GM04503 (cell line): ENCODE data around the gene TBC1D16.
"Not testable (repeated sequence)": the region's sequence is repeated elsewhere in the genome, so short reads cannot be mapped to it uniquely, and the experiment has no call there.

Experiments
- DNase-seq: peaks from one replicate; pipeline ENCODE4 v3.0.0-alpha.2; 2012; ENCODE audit warnings: low read depth

TBC1D16 gene

DNA sequence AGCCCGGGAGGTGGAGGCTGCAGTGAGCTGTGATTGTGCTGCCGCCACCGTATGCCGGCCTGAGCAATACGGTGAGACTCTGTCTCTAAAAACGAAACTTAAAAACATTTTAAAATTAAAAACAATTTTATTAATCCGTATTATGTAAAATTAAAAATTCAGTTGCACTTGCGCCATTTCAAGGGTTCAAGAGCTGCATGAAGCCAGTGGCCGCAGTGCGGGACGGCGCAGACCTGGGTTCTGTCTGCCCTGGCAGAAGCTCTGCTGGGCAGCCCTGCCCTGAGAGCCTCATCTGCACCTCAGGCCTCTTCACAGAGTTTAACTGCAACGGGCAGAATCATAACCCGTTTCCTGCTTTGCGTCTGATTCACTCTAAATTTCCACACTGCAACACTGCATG, 31.7 kb downstream of the TBC1D16 start:
- DNase-seq = no peak

DNA sequence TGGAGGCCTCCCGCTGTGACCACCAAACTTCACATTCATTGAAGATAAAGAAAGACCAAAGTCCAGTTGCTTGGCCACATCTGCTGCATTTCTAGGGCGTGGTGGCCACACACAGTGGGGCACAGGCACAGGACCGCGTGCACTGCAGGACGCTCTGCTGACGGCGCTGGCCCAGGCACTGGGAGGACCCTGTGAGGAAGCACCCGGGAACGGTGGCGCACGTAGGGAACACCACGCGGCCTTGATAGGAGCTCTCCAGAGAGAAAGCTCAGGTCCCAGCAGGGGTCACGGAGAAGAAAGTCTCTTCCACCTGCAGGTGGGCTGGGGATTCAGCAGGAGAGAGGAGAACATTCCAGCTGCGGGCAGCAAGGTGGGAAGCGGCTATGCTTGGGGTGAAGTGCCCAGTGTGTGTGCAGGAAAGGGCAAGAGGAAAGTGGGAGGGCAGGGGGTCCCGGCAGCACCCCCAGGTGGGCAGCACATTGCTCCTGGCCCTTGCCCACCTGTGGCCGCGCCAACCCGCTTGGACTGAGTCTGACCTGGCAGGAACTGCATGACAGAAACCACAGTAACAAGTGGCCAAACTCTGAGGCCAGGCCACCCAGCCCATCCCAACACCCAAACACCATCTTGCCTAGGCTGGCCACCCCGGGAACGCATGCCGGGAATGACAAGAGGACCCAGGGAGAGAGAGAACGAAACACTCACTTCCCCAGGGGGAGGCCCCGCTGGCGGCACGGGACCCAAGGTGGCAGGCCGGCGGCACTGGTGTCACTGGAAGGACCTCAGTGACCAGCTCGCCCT, 32.8 kb downstream of the TBC1D16 start:
- DNase-seq = no peak

DNA sequence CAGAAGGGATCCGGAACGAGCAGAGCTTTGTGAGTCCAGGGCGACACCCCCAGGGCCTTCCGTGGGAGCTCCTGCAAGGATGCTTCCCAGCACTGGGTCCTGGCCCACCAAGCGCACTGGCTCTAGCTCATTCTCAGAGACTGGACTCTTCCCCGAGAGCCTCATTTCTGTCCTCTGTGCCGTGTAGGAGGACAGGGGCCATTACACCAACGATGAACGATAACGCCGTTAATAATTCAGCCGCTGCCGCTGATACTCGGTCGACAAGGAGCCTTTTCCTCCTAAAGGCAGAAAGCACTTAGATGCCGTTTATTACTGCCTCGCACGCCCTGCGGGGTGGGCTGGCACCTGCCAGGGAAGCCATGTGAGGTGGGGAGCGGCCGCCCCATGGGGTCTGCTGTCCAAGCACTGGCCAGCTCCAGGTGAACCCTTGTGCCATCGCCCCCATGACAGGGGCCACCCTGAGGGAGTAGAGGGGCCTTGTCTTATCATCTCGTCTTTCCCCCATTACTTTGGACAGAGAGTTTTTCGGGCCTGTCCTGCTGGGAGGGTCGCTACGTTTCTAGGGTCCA, 33.5 kb downstream of the TBC1D16 start:
- DNase-seq = no peak

DNA sequence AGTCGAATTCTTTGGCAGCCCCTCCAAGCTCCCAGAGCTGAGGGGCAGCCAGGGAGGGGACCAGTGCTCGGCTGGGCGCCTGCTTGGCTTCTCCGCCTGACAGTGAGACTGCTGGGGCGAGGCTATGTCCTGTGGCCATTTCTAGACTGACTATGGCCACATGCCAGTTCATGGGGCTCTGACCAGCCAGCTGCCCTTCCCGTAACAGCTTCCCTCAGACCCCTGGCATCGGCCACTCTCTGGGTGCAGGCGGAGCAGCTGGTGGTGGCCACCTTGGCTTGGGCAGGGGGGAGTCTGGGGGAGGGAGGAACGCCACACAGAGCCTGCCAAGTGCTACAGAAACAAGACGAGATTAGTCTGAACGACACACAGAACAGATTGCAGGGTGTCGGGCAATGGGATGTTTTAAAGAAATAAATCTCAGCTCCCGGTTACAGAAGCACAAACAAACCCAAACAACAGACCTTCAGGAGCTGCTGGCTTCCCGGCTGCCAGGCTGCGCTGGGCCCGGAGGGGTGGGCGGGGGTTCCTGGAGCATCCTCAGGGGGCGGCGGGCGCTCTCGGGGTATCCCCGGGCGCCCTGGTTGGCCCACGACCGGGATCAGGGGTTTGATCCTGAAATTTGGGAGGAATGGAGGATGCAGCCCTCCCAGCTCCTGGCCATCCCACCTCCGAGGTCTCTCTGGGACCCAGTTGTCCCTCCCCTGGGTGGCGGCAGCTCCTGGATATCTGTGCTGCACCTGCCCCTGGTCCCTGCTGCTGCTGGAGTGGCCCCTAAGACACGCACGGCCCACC, 34.5 kb downstream of the TBC1D16 start:
- no peak for DNase-seq

DNA sequence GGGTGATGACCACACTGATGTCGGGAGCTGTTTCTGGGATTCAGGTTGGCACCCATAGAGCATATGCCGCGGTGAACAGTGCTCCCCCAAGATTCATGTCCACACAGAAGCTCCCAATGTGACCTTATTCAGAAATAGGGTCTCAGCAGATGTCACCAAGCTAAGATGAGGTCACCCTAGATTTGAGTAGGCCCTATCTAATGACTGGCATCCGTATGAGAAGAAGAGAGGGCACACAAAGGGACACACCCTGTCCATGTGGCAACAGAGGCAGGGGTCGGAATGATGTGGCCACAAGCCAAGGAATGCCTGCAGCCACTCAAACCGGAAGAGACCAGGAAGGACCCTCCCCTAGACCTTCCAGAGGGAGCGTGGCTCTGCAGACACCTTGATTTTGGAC, 35.5 kb downstream of the TBC1D16 start:
- no peak for DNase-seq

DNA sequence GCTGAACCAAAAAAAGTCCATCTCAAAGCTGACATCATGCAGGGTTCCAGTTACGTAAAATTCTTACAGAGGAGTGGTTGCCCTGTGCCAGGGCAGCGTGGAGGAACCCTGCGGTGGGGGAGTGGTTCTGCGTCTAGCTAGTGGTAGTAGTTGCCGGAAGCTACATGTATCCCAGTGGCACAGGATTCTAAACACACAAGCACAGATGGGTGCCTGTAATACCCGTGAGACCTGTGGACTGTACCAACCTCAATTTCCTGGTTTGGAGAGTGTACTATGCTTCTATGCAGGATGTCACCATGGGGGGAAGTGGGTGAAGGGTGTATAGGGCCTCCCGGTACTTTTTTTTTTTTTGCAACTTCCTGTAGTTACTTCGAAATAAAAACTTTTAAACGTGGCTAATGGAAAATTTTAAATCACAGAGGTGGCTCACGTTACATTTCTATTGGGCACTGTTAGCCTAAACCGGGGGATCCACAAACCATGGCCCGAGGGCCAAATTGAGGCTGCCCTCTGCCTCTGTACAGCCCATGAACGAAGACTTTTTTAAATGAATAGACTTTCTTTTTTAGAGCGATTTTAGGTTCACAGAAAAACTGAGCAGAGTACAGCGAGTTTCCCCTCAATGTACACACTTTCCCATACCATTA, 38.5 kb downstream of the TBC1D16 start:
- no peak for DNase-seq

DNA sequence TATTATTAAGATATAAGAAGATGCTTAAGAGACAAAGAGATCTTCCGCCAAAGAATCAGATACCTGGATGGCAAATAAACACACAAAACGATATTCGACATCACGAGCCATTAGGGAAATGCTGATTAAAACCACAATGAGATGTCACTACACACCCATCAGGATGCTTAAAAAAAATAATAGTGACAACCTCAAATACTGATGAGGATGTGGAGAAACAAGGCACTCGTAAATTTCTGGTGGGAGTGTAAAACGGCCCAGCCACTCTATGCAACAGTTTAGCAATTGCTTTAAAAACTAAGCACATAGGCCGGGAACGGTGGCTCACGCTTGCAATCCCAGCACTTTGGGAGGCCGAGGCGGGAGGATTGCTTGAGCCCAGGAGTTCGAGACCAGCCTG, 39.4 kb downstream of the TBC1D16 start:
- DNase-seq = no peak

DNA sequence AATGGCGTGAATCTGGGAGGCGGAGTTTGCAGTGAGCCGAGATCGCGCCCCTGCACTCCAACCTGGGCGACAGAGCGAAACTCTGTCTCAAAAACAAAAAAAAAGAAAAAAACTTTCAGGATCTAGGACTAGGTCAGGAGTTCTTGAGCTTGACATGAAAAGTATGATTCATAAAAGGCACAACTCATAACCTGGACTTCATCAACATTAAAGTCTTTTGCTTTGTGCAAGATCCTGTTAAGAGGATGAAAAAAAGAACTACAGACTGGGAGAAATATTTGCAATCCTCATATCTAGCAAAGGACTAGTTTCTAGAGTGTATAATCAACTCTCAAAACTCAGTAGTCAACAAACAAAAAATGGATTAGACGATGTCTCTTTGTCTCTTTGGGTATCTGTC, 40.0 kb downstream of the TBC1D16 start:
- DNase-seq = no peak

DNA sequence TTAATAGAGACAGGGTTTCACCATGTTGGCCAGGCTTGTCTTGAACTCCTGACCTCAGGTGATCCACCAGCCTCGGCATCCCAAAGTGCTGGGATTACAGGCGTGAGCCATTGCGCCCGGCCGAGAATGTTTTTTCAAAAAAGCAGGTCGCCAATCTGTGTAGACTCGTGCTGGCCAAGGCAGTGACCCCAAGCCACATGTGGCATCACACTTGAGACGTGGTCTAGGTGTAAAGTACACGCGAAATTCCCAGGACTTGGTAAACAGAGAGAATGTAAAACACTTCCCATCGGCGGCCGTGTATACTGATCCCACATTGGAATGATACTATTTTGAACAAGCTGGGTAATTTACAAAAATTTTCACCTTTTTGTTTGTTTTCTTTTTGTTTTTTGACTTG, 41.1 kb downstream of the TBC1D16 start:
- no peak for DNase-seq

DNA sequence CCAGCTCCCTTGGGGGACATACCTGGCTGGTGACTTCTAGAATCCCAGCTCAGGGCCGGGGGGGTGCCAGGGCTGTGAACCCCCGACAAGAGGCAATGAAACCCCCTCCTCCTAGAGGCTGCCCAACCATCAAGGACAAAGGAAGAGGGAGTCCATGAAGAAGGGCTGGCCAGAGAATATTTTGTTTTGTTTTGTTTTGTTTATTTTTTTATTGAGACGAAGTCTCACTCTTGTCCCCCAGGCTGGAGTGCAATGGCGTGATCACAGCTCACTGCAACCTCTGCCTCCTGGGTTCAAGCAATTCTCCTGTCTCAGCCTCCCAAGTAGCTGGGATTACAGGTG, 41.5 kb downstream of the TBC1D16 start:
- DNase-seq = not testable (repeated sequence)

DNA sequence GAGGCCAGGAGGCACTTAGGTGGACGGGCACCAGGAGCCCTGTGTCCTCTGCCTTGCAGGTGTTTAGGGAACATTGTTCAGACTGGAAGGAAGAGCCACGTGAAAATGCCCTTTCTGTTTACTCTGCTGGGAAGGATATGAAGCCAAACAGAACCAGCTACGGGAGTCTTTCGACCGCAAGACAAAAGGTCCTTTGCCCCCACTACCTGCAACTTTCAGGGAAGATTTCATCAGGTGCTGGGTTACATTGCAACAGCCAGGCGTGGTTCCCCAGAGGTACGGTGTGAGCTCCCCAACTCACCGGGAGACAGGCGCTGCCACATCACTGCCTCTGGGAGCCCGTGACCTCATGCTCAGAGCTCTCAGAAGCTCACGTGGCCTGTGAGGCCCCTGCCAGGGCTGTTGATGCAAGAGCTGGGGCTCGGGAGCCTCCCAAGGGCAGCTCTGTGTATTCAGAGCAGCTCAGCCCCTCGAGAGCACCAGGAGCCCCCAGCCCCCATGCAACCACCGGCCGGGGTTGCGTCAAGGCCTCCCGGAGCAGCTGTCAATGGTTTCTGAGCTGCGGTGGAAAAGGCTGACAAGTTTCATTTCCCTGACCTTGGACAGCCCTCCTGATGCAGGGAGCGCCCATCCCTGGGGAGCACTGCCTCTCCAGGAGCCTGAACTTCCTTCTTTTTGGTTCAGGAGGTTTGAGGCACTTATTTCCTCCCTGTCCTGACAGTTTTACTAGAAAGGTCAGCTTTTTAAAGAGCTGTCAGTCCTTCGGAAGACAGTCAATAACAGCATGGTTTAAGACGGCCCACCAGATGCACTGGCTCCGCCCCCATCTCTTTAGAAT, 42.1 kb downstream of the TBC1D16 start:
- DNase-seq = no peak

DNA sequence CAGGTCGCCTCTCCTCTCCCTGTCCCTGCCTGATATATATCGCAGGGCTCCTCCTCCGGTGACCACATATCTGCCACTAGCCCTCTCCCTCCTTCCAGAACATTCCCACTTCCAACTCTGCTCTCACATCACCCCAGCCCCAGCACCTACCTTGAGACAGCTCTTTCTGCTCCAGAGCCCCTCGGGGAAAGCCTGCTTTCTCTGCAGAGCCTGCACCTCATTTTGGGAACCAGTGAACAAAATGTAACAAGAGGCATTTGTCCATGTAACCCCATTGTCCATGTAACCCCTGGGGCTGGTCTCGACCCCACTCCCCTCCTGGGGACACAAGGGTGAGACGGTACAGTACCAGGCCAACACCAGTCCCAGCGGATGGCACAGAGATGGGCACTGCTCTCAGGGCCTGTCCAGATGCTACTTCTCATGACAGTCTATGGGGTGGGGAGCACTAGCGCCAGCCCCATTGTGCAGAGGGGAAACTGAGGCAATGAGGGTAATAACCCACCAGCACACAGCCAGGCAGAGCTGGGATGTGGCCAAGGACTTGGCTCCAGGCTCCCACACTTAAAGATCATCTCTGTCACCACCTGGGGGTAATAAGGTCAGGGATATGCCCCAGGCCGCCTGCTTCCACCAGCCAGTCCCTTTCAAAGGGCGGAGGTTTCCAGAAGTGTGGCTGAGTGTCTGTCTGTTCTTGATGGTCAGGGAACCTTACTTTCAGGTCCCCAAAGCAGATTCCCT, 42.9 kb downstream of the TBC1D16 start:
- no peak for DNase-seq

DNA sequence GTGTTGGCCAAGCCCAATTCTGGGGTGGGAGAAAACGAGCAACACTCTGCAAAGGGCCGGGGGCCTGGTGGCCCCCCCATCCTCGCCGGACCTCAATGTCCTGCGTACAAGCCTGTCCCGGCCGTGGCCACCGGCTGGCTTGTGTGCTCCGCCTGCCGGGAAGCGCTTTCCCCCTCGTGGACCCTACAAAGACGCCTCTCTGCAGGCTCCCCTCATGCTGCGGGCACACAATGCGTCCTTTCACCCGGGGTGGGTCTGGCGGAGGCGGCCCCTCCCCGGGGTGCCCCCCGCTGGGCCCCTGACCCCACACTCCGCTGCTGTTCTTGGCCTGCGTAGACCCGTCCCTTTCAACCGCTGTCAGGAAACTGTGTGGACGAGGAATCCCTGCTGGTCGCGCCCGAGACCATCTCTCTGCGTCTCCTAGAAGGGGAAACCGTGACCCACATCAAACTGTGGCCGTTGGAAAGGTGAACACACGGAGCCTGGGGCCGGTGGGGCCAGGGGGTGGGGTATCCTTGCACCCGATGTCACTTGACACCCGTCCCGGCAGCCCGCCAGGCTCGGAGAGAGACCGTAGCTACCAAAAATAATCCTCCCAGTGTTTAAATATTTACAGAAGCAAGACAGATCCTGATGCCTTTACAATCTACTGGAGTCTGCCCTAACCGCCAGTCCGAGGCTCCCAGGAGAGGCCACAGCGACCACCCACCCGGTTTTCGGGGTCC, 43.6 kb downstream of the TBC1D16 start:
- DNase-seq = no peak

DNA sequence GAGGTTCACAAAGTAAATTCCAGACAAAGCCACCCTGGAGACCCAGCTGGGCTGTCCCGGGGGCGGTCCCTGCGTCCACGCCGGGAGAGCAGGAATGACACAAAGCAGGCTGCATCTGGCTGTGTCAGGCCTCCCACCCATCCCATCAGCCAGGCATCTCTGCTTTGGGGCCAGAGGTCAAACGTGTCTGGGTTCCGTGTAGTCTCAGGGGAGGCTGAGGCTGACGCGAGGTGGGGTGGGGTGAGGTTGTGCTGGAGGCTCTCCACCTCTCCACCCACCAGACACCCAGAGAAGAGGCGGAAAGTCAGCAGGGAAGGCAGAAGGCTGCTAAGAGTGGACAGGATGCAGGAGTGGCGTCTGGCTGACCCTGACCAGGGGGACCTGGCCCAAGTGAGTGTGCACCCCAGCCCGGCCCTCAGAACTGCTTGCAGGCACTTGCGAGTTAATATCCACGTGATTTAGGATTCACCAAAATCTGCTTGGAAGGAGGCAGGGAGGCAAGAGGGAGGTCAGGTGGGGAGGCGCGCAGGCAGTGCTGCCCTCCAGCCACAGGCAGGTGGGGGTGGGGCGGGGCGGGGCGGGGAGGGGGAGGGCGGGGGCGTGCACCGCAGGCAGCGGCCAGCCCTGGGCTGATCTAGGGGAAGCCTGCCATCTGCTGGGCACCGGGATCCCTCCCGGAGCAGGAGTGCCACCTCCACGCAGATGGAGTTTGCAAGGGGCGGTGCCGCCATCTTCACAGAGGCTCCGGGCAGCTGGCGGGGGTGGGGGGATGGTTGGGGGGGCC, 44.3 kb downstream of the TBC1D16 start:
- no peak for DNase-seq

DNA sequence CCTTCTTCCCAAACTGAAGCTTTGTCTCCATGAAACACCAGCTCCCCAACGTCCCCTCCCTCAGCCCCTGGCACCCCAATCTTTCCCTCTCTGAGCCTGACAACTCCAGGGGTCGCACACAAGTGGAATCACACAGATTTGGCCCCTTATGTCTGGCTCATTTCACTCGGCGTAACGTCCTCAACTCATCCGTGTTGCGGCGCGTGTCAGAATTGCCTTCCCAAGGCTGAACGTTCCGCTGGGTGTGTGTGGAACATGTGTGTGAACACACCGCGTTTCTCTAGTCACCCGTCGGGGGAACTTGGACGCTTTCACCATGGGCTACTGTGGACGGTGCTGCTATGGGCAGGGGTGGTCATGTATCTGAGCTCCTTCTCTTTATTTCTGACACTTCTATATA, 45.0 kb downstream of the TBC1D16 start:
- no peak for DNase-seq

DNA sequence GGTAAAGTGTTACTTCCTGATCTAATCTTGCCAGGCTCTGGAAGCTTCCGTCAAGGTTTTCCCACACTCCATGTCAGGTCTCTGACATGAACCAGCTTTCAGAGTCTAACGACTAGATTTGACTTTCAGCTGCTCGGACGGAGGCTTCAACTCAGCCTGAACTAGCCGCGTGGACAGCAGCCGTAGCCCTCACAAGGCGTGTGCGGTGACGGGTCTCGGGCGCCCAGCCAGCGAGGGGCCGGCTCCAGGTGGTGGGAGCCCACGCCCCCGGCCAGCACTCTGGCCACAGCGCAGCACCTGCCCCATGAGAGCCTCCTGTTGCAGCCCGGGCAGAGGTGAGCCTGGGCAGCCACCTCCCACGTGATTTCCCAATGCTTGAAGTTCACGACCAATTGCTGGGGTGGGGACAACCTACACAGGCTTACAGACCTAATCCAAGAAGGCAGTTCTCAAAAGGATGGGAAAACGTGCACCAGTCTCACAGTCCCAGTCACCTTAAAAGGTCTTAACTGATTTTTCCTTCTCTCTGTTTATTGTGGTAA, 45.5 kb downstream of the TBC1D16 start:
- no peak for DNase-seq

DNA sequence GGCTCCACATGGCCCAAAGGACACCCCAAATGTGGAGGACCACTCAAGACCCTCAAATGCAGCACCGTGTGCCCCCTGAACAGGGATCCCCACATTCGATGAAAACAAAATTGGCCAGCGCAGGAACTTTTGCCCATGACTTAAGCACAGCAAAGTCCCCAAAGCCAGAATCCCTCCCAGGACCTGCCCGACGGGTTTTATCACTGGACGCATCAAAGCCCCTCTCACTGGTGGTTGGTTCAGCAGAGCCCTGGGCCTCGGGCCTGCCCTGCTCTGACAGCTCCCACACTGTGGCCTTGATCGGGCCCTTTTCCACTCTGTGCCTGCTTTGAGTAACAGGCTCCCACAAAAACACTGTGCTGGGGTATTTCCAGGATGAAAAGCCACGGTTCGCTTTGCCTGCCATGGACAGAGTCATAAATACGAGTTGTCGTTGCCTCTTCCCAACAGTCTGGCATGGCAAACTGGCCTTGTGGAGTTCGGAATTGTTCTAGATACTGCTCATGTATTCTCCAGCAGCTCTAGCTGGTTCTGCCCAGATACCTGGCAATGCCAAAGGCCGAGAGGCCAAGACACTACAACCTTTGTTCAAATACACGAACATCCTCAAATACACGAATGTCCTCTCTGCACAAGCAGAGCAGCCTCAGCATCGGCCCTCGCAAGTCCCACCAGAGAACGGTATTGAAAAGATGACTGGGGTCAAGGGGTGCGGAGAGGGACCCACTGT, 46.4 kb downstream of the TBC1D16 start:
- DNase-seq = no peak

DNA sequence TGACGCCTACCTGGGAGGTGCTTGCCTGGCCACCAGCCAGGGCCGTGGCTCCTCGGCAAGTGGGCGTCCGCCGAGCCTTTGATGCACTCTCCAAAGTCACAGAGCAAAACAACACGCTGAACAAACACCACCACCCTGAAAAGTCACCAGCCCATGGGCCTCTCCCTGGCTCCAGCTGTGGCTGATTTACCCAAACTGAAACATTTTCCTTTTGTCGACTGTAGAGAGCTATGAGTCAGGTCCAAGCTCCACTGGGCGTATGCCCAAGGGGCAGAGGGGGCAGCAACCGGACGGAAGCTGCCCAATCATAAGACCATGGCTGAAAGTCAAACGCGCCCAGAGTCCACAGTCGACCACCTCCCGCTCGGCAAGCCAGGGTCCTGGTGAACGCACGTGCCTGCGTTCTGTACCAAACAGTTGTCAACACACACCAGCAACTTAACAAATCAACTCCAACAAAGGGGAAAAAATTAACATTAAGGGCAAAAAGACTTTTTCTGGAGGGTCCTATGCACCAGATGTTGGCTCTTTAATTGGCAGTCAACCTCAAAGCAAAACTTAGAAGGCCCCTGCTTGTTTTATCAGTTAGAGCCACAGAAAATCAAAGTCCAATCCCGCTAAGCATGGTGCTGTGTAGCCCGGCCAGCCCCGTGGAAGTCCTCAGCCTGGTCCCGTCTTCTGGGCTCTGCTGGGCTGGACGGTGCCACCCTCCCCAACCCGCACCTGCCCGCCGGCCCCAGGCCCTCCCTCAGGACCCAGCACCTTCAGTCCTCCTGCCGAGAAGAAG, 47.3 kb downstream of the TBC1D16 start:
- DNase-seq = peak; percentile 55
